H1 (cell line): ENCODE data around the gene COL1A1. TPM values are rescaled to one million over a fixed set of nuclear protein-coding genes. Genes with fewer than 3 reads are reported as not detected.

Experiments used
- CTCF ChIA-PET: fragments of 300-600 bp; sonication (Branson Sonifier 250); formaldehyde crosslinking; loops from one replicate; lab custom pipeline; 2021; ENCODE audit not compliant: partially characterized antibody; lab: Charles Lee
- POLR2A ChIA-PET: fragments of 300-600 bp; sonication (Branson Sonifier 250); formaldehyde crosslinking; loops from one replicate; lab custom pipeline; 2021; ENCODE audit warnings: inconsistent platforms; ENCODE audit not compliant: partially characterized antibody; lab: Charles Lee
- DNase-seq, 2 experiments: peaks; one replicate each; pipeline versions ENCODE4 v3.0.0 to v3.0.0-alpha.2; 2010 to 2022; ENCODE audit warnings: low spot score in 2 of 2, low read depth in 1 of 2, mixed read lengths in 1 of 2
- FAIRE-seq: peaks from 2 replicates; lab custom pipeline; 2011; peaks lifted over from hg19 to GRCh38; lab: Jason Lieb, UNC
- H2AFZ ChIP-seq: 2 replicates; pipeline ENCODE4 v1.8.1; 2012; ENCODE audit warnings: low read length, inconsistent platforms
- H2AK5ac ChIP-seq: 2 replicates; pipeline ENCODE4 v1.6.1; 2013; ENCODE audit warnings: low read depth, low read length
- H2BK120ac ChIP-seq: replicated peaks from 2 replicates; pipeline ENCODE3; 2013; ENCODE audit warnings: low read depth, low read length, inconsistent platforms
- H2BK12ac ChIP-seq: 2 replicates; pipeline ENCODE4 v1.6.1; 2013; ENCODE audit warnings: low read depth, low read length
- H2BK15ac ChIP-seq: 2 replicates; pipeline ENCODE4 v1.6.1; 2013; ENCODE audit warnings: low read length
- H2BK20ac ChIP-seq: 2 replicates; pipeline ENCODE4 v1.6.1; 2013; ENCODE audit warnings: low read length
- H2BK5ac ChIP-seq: 2 replicates; pipeline ENCODE4 v1.6.1; 2013; ENCODE audit warnings: low read depth, low read length
- H3K14ac ChIP-seq: 2 replicates; pipeline ENCODE4 v1.6.1; 2013; ENCODE audit warnings: inconsistent platforms; ENCODE audit not compliant: insufficient read length
- H3K18ac ChIP-seq: 2 replicates; pipeline ENCODE4 v1.6.1; 2013; ENCODE audit warnings: low read length; ENCODE audit errors: extremely low read depth
- H3K23ac ChIP-seq: 2 replicates; pipeline ENCODE4 v1.6.1; 2013; ENCODE audit warnings: inconsistent platforms; ENCODE audit not compliant: insufficient read length
- H3K23me2 ChIP-seq: 2 replicates; pipeline ENCODE4 v1.6.1; 2013; ENCODE audit warnings: low read depth, low read length
- H3K27ac ChIP-seq: 2 replicates; pipeline ENCODE4 v1.6.1; 2011; ENCODE audit warnings: low read depth, low read length, inconsistent platforms
- H3K27me3 ChIP-seq, 4 experiments: replicated peaks in 1 of 4; 1 replicate in 1 of 4; 2 replicates in 3 of 4; pipeline versions ENCODE4 v1.6.1 to v1.8.1; 2011 to 2013; ENCODE audit warnings: low read length in 3 of 4, mild to moderate bottlenecking in 3 of 4, inconsistent platforms in 2 of 4, mixed read lengths in 2 of 4, moderate library complexity in 1 of 4; ENCODE audit not compliant: control insufficient read depth in 3 of 4, insufficient read depth in 3 of 4; ENCODE audit errors: extremely low read depth in 1 of 4
- H3K36me3 ChIP-seq, 4 experiments: 2 replicates each; pipeline versions ENCODE4 v1.6.1 to v1.8.1; 2011 to 2013; ENCODE audit warnings: mild to moderate bottlenecking in 4 of 4, low read length in 3 of 4, moderate library complexity in 2 of 4, control low read depth in 1 of 4, inconsistent platforms in 1 of 4; ENCODE audit not compliant: insufficient read depth in 4 of 4, control insufficient read depth in 2 of 4
- H3K4ac ChIP-seq: replicated peaks from 2 replicates; pipeline ENCODE3; 2013; ENCODE audit warnings: low read length, low read depth, mixed read lengths, inconsistent platforms; ENCODE audit not compliant: insufficient read length
- H3K4me1 ChIP-seq, 4 experiments: replicated peaks in 1 of 4; 1 replicate in 1 of 4; 2 replicates in 3 of 4; pipeline versions ENCODE4 v1.6.1 to v1.8.1; 2011 to 2013; ENCODE audit warnings: low read length in 3 of 4, inconsistent platforms in 2 of 4, mixed read lengths in 1 of 4; ENCODE audit not compliant: insufficient read depth in 4 of 4, control insufficient read depth in 3 of 4
- H3K4me2 ChIP-seq, 2 experiments: 2 replicates each; pipeline versions ENCODE4 v1.6.1 to v1.8.1; 2011 to 2013; ENCODE audit warnings: low read depth in 2 of 2, low read length in 2 of 2, control low read depth in 1 of 2, inconsistent platforms in 1 of 2, mild to moderate bottlenecking in 1 of 2; ENCODE audit not compliant: insufficient read depth in 1 of 2
- H3K4me3 ChIP-seq, 4 experiments: fragments of 200-600, 300-600 bp in 1 of 4; sonication (generic), shearing (Covaris generic), sonication (Bioruptor Twin) in 1 of 4; 2 replicates each; pipeline versions ENCODE4 v1.5.1 to v1.8.1; 2011 to 2016; ENCODE audit warnings: low read length in 4 of 4, low read depth in 3 of 4, control low read depth in 2 of 4, inconsistent platforms in 2 of 4, mild to moderate bottlenecking in 2 of 4, mixed read lengths in 1 of 4, moderate library complexity in 1 of 4; ENCODE audit not compliant: insufficient read depth in 2 of 4; ENCODE audit errors: extremely low read depth in 1 of 4
- H3K56ac ChIP-seq: replicated peaks from 2 replicates; pipeline ENCODE3; 2013; ENCODE audit warnings: low read depth, mild to moderate bottlenecking, mixed read lengths, low read length, inconsistent platforms; ENCODE audit not compliant: insufficient read length
- H3K79me1 ChIP-seq: 2 replicates; pipeline ENCODE4 v1.6.1; 2013; ENCODE audit warnings: low read depth, low read length, control low read depth
- H3K79me2 ChIP-seq, 2 experiments: 2 replicates each; pipeline versions ENCODE4 v1.6.1 to v1.8.1; 2012 to 2013; ENCODE audit warnings: low read length in 2 of 2, mild to moderate bottlenecking in 2 of 2, inconsistent platforms in 1 of 2; ENCODE audit not compliant: insufficient read depth in 2 of 2, control insufficient read depth in 1 of 2
- H3K9ac ChIP-seq, 4 experiments: replicated peaks in 1 of 4; 1 replicate in 1 of 4; 2 replicates in 3 of 4; pipeline versions ENCODE4 v1.6.1 to v1.8.1; 2011 to 2013; ENCODE audit warnings: low read depth in 3 of 4, low read length in 3 of 4, control low read depth in 2 of 4, mild to moderate bottlenecking in 2 of 4, moderate library complexity in 2 of 4, inconsistent platforms in 1 of 4; ENCODE audit errors: extremely low read depth in 1 of 4
- H3K9me3 ChIP-seq, 2 experiments: 2 replicates each; pipeline versions ENCODE4 v1.6.1 to v1.8.1; 2012 to 2013; ENCODE audit warnings: mild to moderate bottlenecking in 2 of 2, moderate library complexity in 2 of 2, control low read depth in 1 of 2, inconsistent platforms in 1 of 2, low read depth in 1 of 2, low read length in 1 of 2, mixed read lengths in 1 of 2; ENCODE audit not compliant: insufficient read depth in 2 of 2
- H4K20me1 ChIP-seq, 2 experiments: replicated peaks in 1 of 2; 2 replicates each; pipeline versions ENCODE3 to v1.8.1; 2011 to 2013; ENCODE audit warnings: inconsistent platforms in 2 of 2, low read length in 2 of 2, mild to moderate bottlenecking in 1 of 2; ENCODE audit not compliant: insufficient read depth in 2 of 2, control insufficient read depth in 1 of 2
- H4K5ac ChIP-seq: 2 replicates; pipeline ENCODE4 v1.6.1; 2013; ENCODE audit warnings: low read length, low read depth, mixed read lengths, inconsistent platforms; ENCODE audit not compliant: insufficient read length
- H4K8ac ChIP-seq: 2 replicates; pipeline ENCODE4 v1.8.0; 2013; ENCODE audit warnings: mild to moderate bottlenecking, moderate library complexity, low read length, inconsistent platforms; ENCODE audit not compliant: insufficient read depth; ENCODE audit errors: extremely low read depth
- H4K91ac ChIP-seq: replicated peaks from 2 replicates; pipeline ENCODE3; 2013; ENCODE audit warnings: low read length, mixed read lengths, inconsistent platforms; ENCODE audit not compliant: insufficient read length
- CHD2 ChIP-seq: IDR thresholded peaks from 2 replicates; pipeline ENCODE4 v1.6.1; 2012; ENCODE audit warnings: low read length, improper control_type of control experiment
- E2F6 ChIP-seq: IDR thresholded peaks from 2 replicates; pipeline ENCODE4 v1.6.1; 2012; ENCODE audit warnings: inconsistent platforms
- EZH2 ChIP-seq: fragments of 200-600 bp; sonication (generic); IDR thresholded peaks from 2 replicates; pipeline ENCODE4 v1.7.1; 2012; ENCODE audit warnings: low read depth, mild to moderate bottlenecking, moderate library complexity, low read length, inconsistent platforms; ENCODE audit not compliant: severe bottlenecking
- POU5F1 ChIP-seq: IDR thresholded peaks from 2 replicates; pipeline ENCODE4 v1.6.1; 2011; ENCODE audit warnings: low read depth, mild to moderate bottlenecking, low read length, moderate library complexity
- RAD21 ChIP-seq, 2 experiments: IDR thresholded peaks in 1 of 2; conservative IDR thresholded peaks in 1 of 2; 2 replicates each; pipeline ENCODE4 v1.6.1; 2011; ENCODE audit warnings: low read depth in 2 of 2, low read length in 2 of 2, improper control_type of control experiment in 1 of 2, inconsistent platforms in 1 of 2, mild to moderate bottlenecking in 1 of 2, moderate library complexity in 1 of 2
- RBBP5 ChIP-seq: IDR thresholded peaks from 2 replicates; pipeline ENCODE4 v1.7.1; 2012; ENCODE audit warnings: low read depth, mild to moderate bottlenecking, inconsistent platforms, low read length, moderate library complexity, borderline replicate concordance
- SP2 ChIP-seq: IDR thresholded peaks from 2 replicates; pipeline ENCODE4 v1.6.1; 2012; ENCODE audit warnings: mild to moderate bottlenecking, low read length, inconsistent platforms
- SRF ChIP-seq: IDR thresholded peaks from 2 replicates; pipeline ENCODE4 v1.6.1; 2011; ENCODE audit warnings: mild to moderate bottlenecking, low read depth, low read length, moderate library complexity
- TAF1 ChIP-seq: IDR thresholded peaks from 2 replicates; pipeline ENCODE4 v1.6.1; 2011; ENCODE audit warnings: mild to moderate bottlenecking, low read depth, low read length
- TAF7 ChIP-seq: optimal IDR thresholded peaks from 2 replicates; pipeline ENCODE3; 2011; ENCODE audit warnings: low read depth, mild to moderate bottlenecking, inconsistent platforms, low read length, moderate library complexity, borderline replicate concordance
- WGBS, 2 experiments: shearing (Covaris generic) in 1 of 2; methylation state at CpG; one replicate each; pipeline versions ENCODE4 v1.1.6 to v1.1.7; 2013 to 2015; ENCODE audit warnings: low lambda C conversion rate in 2 of 2, mixed read lengths in 2 of 2, inconsistent platforms in 1 of 2, low coverage in 1 of 2, missing lambda C conversion rate in 1 of 2; ENCODE audit not compliant: insufficient replicate concordance in 2 of 2, insufficient coverage in 1 of 2, insufficient read length in 1 of 2; ENCODE audit errors: extremely low coverage in 1 of 2, missing lambda C conversion rate in 1 of 2; 5-methylcytosine and 5-hydroxymethylcytosine counted together
- polyA plus RNA-seq, 7 experiments: library from polyadenylated mRNA; depleted of rRNA in 3 of 7; stranded (reverse) in 5 of 7; unstranded in 2 of 7; fragments of >200 nt in 5 of 7; fragments of 200-250 nt in 2 of 7; gene quantifications; 1 replicate in 5 of 7; 2 replicates in 1 of 7; 4 replicates in 1 of 7; pipeline versions ENCODE4 v1.2.1 to v1.2.3, GENCODE V29; 2011 to 2013; ENCODE audit warnings: missing spikeins in 2 of 7, mixed read lengths in 2 of 7
- total RNA-seq: library from RNA; stranded (reverse); fragmentation: NEBNext Ultra II Directional; extraction: Animal tissue kit (Norgen Biotek cat#: 25700); gene quantifications from 2 replicates; pipeline ENCODE4 v1.2.1, GENCODE V29; 2021
- TF ChIP-seq, protein P1 (sequence below): IDR thresholded peaks from 2 replicates; pipeline ENCODE4 v1.6.1; 2011; ENCODE audit warnings: low read depth, mild to moderate bottlenecking, low read length; ENCODE audit not compliant: insufficient read depth

Gene COL1A1
- total and polyA plus RNA-seq, 2 of the 8 experiments (the other 6 are each of a cell fraction or from before 2014, with no cell fraction given), result 14.1 to 80.4 TPM

- ChIA-PET CTCF (interaction anchor here (0.6 to 21.6 kb wide), 10 partner anchors 13 to 160 kb away, joined by 3 to 299 read pairs (median 8); partner anchors contain the start of genes PDK2, PPP1R9B and SGCA), POLR2A (interaction anchor here (0.8 to 1.1 kb wide), 2 partner anchors 9 to 10 kb away, joined by 4 to 5 read pairs; no protein-coding TSS in a partner anchor)
- Histone ChIP-seq H3K56ac (no peak overlapping the region), H3K23me2 (no peaks in the 10 kb centered on the region), H2BK20ac (no peak overlapping the region), H3K4ac (no peak overlapping the region), H3K14ac (no peak overlapping the region), H3K79me2 (no peaks in the 10 kb centered on the region), H4K5ac (no peak overlapping the region), H2BK12ac (no peak overlapping the region), H4K8ac (no peak overlapping the region), H3K9ac (no peak overlapping the region), H3K18ac (no peak overlapping the region), H2BK5ac (no peak overlapping the region), H4K91ac (no peak overlapping the region), H3K36me3 (peaks cover 3 to 13% (median 13%) of the 10 kb centered on the region in 4 experiments; a peak in 5 of 8 replicates), H3K27me3 (peaks cover 0 to 8% (median 1%) of the 10 kb centered on the region in 4 experiments; a peak in 4 of 7 replicates), H3K27ac (no peak overlapping the region), H3K4me1 (peaks cover 8 to 28% (median 17%) of the 10 kb centered on the region in 4 experiments), H2AFZ (no peak overlapping the region), H3K9me3 (no peaks in the 10 kb centered on the region), H2BK120ac (no peak overlapping the region), H4K20me1 (peaks cover 0 to 6% of the 10 kb centered on the region in 2 experiments), H3K4me2 (no peak overlapping the region), H2AK5ac (no peak overlapping the region), H3K4me3 (no peak overlapping the region), H2BK15ac (no peak overlapping the region), H3K79me1 (no peaks in the 10 kb centered on the region), H3K23ac (no peak overlapping the region)
- WGBS, 2 experiments, result 91% methylated on average over 11 of the region's 11 CpGs; no CpG with 5 or more reads in 1 of the 2 experiments
- DNase-seq (no peak), FAIRE-seq (no peak)
- TF ChIP-seq SRF, result no peak
- TF ChIP-seq, protein P1, sequence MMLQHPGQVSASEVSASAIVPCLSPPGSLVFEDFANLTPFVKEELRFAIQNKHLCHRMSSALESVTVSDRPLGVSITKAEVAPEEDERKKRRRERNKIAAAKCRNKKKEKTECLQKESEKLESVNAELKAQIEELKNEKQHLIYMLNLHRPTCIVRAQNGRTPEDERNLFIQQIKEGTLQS, result no peak
- no peak for TF ChIP-seq TAF1
- TF ChIP-seq CHD2, result no peak
- no peak for TF ChIP-seq POU5F1
- no peak for TF ChIP-seq RBBP5
- no peak for TF ChIP-seq EZH2
- no peak for TF ChIP-seq TAF7
- no peak for TF ChIP-seq SP2
- no peak for TF ChIP-seq E2F6
- no peak for TF ChIP-seq RAD21 (IDR thresholded peaks at IDR 0.05 in 1 of 2, conservative IDR thresholded peaks at IDR 0.05 in 1 of 2; ENCODE audit: low read depth in 2 of 2, low read length in 2 of 2)
Observed at GRCh38 chr17:50136096-50136687, 65.2 kb downstream of the COL1A1 start.
